Left colon (tissue), 2 donors: ENCODE data around the gene DIP2B. TPM values are rescaled to one million over a fixed set of nuclear protein-coding genes. Genes with fewer than 3 reads are reported as not detected.

ENCODE experiments used
- total RNA-seq, 2 donors: library from RNA; stranded (reverse); fragmentation: NEBNext Ultra II Directional; extraction: Animal tissue kit (Norgen Biotek cat#: 25700); gene quantifications; one replicate each; pipeline ENCODE4 v1.2.1, GENCODE V29; 2021
- donor health status: DM: no; HTN: no; CAD: no.
- donor health status: DM: yes; HTN: yes; CAD: no.

DIP2B gene
- total RNA-seq, 2 donors from 2014 or later, result 33.5 to 37.7 TPM

Other genes starting within 250 kb of the DIP2B start
- 100 to 1,000 TPM; 279 to 296 TPM for gene LIMA1, start 221.5 kb upstream of the DIP2B start, total RNA-seq
- gene FAM186A, start 108.4 kb upstream of the DIP2B start, total RNA-seq, result not detected
- gene LARP4, start 104.1 kb upstream of the DIP2B start, total RNA-seq, result 10 to 100 TPM; 50.3 to 58.1 TPM